GM19324 (cell line): Measurements from ENCODE around the gene MYMX.
"Not testable (repeated sequence)": the region's sequence is repeated elsewhere in the genome, so short reads cannot be mapped to it uniquely, and the experiment has no call there.

Experiments used
- ATAC-seq: cut with Tn5 transposase; IDR thresholded peaks from one replicate; pipeline ENCODE4 v1.9.1; 2021; ENCODE audit warnings: mild to moderate bottlenecking, moderate library complexity; ENCODE audit not compliant: unreplicated experiment, low FRiP score

The MYMX gene

DNA sequence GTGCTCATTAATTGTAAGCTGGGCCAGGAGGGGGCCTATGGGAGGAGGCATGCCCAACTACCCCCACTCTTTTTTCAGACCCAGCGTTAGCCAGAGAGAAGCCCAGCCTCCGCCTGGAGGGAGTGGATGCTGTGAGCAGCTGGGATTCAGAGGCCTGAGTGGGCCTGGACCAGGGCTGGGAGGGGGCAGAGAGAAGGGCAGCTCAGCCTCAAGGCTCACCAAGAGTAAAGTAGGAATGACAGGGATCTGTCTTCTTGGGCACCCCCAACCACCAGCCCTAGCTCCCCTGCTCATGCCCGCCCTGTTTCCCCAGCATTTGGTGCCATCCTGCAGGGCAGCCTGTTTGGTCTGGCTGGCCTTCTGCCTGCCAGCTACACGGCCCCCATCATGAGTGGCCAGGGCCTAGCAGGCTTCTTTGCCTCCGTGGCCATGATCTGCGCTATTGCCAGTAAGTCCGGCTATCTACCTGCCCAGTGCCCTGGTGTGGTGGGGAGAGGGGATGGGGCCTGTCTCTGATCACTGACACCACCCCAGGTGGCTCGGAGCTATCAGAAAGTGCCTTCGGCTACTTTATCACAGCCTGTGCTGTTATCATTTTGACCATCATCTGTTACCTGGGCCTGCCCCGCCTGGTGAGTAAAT lies 13.4 kb downstream of the MYMX start:
- no peak for ATAC-seq

DNA sequence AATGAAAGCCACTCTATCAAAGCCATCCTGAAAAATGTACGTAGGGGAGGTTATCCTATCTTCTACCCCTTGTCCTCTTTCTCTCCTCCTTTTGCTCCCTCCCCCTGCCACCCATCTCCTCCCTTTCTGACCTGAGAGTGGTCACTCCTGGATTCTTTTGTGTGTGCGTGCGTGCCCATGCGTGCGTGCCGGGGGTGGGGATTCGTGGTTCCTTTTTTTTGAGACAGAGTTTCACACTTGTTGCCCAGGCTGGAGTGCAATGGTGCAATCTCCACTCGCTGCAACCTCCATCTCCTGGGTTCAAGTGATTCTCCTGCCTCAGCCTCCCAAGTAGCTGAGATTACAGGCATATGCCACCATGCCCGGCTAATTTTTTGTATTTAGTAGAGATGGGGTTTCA lies 14.7 kb downstream of the MYMX start:
- not testable (repeated sequence) for ATAC-seq

DNA sequence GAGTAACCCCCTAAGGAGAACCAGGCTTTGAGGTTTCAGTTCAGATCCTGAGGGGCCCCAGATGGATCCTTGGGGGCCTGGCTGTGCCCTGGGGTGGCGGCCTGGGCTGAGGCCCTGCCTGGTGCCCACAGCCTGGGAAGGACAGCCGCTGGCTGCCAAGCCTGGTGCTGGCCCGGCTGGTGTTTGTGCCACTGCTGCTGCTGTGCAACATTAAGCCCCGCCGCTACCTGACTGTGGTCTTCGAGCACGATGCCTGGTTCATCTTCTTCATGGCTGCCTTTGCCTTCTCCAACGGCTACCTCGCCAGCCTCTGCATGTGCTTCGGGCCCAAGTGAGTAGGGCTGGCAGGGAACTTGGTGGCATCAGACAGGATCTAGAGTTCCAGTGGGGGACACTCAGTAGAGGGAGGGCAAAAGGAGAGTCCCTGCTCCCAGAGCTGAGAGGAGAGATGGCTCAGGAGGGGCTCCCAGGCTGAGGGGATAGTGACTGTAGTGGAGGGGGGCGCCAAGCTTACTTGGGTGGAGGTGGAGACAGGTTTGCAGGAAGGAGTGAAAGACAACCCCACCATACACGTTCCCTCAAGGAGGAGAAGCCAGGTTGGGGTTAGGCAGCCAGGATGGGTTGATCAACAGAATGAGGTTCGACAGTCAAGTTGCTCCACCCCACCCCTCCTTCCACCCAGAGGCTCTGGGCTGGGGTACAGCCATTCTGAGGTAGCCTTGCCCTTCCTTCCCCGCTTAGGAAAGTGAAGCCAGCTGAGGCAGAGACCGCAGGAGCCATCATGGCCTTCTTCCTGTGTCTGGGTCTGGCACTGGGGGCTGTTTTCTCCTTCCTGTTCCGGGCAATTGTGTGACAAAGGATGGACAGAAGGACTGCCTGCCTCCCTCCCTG lies 16.2 kb downstream of the MYMX start:
- ATAC-seq = no peak

DNA sequence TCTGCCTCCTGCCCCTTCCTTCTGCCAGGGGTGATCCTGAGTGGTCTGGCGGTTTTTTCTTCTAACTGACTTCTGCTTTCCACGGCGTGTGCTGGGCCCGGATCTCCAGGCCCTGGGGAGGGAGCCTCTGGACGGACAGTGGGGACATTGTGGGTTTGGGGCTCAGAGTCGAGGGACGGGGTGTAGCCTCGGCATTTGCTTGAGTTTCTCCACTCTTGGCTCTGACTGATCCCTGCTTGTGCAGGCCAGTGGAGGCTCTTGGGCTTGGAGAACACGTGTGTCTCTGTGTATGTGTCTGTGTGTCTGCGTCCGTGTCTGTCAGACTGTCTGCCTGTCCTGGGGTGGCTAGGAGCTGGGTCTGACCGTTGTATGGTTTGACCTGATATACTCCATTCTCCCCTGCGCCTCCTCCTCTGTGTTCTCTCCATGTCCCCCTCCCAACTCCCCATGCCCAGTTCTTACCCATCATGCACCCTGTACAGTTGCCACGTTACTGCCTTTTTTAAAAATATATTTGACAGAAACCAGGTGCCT lies 16.9 kb downstream of the MYMX start:
- no peak for ATAC-seq

DNA sequence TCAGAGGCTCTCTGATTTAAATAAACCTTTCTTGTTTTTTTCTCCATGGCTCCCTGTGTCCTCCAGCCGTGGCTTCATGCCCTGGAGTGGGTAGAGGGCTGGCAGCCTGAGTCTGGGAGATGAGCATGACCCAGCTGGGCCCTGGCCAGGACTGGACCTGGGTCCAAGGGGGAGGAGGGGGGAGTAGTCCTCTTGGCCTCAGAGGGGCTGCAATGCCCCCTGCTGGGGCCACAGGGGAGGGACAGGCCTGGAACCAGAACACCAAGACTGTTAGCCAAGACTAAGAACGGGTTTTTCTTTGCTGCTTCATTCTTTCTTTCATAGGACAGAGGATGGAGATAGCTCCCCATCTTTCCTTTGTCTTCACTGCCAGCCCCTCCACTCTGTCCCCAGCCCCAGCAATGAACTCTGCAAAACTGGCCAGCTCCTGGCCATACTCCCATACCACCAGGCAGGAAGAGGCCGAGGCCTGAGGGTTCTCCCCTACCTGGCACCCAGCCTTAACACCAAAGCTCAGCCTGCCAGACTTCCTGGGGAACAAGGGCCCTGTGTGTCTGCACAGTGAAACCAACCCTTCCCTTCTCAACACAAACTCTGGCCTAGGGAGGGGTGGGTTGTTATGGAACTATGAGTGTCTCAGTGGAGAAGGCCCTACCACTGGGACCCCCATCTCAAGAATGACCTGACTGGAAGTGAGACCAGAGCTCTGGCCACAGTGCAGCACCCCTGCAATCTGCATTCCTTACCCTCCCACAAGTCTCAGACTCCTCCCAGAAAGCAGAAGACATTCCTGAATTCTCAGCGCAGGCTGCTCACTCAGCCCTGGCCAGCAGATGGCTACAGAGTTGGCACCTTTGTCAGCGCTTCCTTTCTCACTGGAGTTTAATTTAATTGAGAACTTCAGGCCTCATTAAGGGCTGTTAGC lies 17.6 kb downstream of the MYMX start:
- no peak for ATAC-seq

DNA sequence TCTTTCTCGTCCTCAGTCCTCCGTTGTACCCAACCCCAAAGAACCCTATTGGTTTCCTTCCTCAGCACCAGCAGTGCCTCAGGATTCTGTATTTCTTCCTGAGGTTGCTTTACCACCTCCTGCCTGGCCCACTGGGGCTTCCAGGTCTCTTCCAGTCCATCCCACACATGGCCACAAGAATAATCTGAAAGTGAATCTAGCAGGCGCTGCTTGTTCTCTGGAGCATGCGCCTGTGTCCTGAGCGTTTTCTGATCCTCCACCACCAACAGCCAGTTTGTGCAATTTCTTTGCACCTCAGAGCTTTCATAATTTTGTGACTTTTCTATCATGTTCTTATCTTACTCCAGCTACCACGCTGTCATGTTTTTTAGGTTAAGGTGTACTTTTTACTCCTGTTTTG lies 18.5 kb downstream of the MYMX start:
- no peak for ATAC-seq

DNA sequence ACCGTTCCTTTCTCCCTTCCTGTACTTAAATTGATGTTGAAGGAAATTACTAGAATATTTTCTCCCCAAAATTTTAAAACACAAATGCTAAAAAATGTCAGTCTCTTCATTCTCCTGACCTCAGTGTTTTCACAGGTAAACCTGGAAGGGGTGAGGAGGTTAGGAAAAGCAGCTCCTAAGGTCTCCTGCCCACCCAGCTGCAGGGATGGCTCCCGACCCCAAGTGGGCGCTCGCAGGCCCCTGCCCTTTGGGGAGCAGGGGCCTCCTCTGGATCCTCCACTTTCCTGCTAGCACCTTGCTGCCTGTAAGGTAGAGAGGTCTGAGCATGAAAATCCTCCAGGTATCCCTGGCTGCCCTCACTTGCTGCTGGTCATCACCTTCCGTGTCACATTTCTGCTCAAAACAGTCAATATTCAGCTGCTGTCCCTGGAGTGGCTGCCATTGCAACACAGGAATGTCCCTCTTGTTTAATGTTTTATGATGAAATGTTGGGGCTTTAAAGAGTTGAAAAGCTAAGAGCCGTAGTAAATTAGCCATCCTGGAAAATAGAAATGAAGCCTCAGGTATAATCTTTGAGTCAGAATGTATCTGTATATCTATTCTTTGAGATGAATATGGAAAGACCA lies 19.3 kb downstream of the MYMX start:
- no peak for ATAC-seq

DNA sequence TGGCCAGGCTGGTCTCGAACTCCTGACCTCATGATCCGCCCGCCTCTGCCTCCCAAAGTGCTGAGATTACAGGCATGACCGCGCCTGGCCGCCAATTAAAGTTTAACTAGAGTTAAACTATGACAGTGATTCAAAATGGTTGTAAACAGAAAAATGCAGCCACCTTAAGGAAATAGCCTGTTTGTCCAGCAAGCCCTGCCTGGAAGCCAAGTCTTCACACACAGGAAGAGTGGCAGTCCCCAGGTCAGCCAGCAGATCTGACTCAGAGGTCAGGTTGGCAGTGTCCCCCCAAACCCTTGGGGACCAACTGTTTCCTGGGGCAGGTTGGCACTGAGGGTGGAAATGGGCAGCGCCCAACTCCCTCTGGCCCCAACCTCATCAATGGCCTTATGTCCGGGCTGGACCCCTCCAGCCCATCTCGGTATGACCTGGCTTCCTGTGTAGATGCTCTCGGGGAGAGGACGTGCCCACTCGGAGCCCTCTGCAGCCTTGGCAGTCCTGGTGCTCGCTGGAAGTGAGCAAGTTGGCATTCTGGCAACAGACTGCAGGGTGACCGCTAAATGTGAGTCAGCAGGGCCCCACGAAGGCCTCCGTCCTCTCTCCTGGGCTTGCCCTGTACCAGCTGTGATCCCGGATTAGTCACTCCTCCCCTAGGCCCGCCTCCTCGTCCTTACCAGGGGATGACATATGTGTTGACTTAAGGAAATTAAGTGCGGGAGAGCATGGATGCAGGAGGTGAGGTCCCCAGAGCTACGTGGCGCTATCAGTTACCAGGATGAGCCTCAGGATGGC lies 20.5 kb downstream of the MYMX start:
- ATAC-seq = peak; percentile 60

DNA sequence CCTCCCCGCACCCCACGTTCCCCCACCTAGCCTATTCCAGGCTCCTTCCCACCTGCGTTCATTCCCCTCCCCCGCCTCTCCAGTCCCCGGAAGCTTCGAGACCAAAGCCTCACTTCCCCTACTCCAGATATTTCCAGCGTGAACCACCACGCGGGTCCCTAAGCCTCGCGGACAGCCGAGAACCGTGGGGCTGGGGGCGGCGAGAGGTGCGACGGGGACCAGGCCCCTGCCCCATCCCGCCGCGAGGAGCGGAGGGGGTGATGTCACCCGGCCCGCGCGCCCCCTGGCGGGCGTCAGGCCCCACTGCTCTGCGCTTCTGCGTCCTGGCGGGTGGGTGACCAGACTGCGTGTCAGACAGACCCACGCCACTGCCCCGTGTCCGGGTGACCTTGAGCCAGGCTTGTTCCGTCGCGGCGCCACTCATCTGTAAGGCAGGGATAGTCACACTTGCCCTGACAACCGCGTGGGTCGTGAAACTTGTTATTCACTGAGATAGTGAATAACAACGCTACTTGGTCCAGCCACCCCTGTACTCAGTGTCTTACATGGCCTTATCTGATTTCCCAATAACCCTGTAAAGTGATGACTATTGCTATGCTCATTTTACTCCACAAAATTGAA lies 21.2 kb downstream of the MYMX start:
- peak; percentile 77 for ATAC-seq

DNA sequence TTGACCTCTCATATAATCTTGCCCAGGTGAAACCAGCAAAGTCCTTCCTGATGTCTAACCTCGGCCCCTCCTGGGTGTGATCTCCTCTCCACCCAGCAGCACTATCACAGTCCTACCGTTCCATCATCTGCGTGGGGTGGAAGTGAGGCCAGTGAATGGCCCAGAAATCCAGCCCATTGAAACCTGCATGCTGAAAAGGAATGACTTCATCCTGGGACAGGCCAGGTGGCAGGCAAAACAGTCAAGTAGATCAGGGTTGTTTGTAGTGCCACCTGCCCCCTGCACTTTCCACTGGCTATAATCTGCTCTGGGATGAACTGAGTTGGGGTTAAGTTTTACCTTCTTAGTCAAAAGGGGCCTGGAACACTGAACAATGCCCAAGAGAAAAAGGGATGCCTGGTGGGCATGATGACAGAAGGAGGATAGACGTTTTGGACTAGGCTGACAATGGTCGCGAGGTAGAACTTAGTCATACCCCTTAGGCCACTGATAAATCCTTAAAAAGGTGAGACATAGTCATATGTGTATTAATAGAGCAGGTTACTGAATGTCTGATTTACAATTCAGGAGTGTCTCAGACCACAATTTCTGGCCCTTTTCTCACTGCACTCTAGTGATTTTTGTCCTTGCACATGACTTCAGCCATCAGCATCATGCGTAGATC lies 22.1 kb downstream of the MYMX start:
- no peak for ATAC-seq

DNA sequence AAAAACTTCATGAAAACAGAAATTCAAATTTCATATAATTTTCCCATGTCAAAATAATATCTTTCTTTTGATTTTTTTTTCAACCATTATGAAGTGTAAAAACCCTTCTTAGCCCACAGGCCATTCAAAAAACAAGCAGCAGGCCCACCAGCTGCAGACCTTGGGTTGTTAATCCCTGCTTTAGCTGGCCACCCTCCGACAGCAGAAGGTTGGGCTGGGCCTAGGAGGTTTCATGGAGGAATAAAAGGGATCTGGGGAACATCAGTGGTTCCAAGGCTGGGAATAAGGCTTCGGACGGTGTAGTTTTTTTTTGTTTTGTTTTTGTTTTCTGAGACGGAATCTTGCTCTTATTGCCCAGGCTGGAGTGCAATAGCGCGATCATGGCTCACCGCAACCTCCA lies 26.6 kb downstream of the MYMX start:
- ATAC-seq = no peak

DNA sequence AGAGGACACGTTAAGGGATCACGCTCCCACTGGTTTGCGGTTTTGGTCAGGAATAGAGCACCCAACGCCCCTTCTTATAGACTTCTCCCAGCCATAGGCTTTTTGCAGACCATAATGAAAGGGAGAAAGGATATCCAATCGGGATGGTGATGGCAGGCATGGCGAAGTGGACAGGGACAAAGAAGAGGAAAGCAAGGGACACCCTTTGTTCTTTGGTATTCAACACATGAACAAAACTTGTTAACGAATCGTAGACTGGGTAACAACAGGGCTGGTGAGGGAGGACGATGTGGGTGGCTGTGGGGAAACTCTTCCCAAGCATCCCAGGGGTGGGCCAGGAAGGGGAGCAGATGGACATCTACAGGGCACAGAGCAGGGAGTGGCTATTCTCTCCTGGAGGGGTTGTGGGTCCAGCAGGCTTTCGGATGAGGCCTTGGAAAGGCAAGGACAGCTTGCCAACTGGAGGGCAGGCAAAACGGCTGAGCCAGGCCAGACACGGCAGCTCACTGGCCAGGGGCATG lies 28.7 kb downstream of the MYMX start:
- ATAC-seq = no peak

DNA sequence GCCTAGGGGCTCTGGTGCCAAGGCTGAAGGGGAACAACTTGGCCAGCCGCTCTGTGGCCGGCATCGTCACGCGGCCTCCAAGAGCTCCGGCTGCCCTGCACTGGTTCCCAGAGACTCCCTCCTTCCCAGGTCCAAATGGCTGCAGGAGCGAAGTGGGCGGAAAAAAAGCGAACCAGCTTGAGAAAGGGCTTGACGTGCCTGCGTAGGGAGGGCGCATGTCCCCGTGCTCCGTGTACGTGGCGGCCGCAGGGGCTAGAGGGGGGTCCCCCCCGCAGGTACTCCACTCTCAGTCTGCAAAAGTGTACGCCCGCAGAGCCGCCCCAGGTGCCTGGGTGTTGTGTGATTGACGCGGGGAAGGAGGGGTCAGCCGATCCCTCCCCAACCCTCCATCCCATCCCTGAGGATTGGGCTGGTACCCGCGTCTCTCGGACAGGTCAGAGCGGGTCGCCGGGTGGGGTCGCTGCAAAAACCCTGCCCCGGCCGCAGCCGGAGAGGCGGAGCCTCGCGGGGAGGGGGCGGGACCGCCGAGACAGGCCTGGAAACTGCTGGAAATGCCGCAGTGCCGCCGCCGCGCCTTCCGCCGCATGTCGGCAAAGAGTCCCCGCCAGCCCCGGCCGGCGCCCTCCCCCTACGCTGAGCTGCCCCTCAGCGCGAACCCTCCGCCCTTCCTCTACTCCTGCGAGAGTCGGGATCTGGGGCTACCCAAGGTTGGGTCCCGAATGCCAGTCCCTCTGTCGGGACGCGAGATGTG lies 29.4 kb downstream of the MYMX start:
- peak; percentile 58 for ATAC-seq

DNA sequence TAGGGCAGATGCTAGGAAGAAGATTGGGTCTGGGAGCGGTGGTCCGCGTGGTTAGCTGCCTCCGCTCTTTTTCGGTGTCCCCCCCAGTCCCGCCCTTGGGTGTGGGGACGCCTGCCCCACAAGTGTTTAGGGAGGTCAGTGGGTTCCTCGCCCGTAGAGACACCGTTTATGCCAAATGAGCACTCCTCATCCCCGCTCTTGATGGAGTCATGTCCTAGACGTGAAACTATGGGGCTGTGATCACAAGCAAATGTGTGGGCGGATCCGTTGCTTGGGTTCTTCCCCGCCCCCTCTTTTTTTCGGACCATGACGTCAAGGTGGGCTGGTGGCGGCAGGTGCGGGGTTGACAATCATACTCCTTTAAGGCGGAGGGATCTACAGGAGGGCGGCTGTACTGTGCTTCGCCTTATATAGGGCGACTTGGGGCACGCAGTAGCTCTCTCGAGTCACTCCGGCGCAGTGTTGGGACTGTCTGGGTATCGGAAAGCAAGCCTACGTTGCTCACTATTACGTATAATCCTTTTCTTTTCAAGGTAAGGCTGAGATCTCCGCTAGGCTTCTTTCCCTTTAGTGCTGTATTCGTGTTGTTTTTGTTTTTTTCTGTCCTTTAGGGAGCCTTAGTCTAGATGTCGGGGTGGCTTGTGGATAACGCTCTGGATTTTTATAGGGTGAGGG lies 30.1 kb downstream of the MYMX start, which contains the start of gene HSP90AB1:
TSS of gene HSP90AB1 (plus strand) at position 439 of the 675 bp plus-strand sequence. CDS start 1,529 bp downstream, outside the sequence.
- peak; percentile 67 for ATAC-seq

DNA sequence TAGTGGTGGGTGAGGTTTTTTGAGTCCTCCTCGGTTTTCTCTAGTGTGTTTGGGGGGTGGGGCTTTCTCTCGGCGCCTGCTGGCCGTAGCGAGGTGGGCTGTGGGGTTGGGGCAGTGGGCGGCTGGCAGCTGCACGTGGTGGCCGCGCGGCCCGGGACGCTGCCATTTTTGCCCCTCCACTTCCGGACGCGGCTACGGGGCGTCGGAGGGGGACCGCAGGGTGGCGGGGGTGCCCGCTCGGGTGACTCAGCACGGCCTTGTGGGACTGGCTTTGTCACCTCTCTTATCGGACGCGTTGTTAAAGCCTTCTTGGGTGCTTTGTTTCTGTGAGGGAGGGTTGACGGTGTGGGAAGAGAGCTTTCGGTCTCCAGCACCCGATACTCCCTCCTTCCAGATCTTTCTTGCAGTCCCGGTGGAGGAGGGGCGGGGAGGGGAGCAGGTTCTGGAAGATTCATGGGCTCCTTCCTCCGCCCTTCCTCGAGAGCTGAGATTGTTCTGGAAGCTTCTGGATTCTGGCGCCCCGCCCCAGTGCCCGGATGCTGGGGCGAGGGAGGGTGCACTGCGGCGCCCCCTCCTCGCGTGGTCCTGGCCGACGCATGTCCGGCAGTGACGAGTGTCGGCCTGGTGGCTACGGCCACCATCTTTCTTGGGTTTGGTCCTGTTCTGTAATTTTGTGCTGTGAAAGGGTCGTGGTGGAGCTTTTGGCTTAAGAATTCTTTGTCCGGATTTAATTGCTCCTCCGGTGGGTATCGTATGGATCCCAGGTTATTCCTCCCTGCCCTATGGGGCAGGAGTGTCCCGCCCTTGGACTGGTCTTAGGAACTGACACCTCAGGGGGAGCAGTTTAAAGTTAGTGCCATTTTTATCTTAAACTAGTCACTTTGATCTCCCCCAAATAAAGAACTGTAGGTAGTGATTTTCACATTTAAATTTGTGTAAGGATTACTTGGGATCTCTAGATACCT lies 30.9 kb downstream of the MYMX start:
- ATAC-seq = peak; percentile 47

DNA sequence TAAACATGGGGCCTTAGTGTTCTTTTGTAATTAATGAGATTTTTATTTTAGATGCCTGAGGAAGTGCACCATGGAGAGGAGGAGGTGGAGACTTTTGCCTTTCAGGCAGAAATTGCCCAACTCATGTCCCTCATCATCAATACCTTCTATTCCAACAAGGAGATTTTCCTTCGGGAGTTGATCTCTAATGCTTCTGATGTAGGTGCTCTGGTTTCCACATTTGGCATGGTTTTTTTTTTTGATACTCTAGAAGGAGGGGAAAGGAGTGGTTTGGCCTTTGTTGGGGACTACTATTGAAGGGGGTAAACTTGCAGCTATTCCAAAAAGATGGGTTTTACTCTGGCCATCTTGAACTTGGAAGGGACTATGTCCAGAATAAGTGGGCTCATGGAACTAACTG lies 31.9 kb downstream of the MYMX start:
- ATAC-seq = no peak
